GM19452 (cell line): Measurements from ENCODE around the gene KICS2.

Experiments used
- ATAC-seq: cut with Tn5 transposase; IDR thresholded peaks from one replicate; pipeline ENCODE4 v1.9.1; 2021; ENCODE audit not compliant: unreplicated experiment

The KICS2 gene

GRCh38 chr12:64222009-64222765 lies at the start of gene KICS2:
Gene KICS2, minus strand, starts transcription at chr12:64222296. Its CDS starts 59 bp downstream, at chr12:64222237.
- ATAC-seq: peak; percentile 96

- no peak for ATAC-seq
These were observed 48.3 kb upstream of the KICS2 start for GRCh38 chr12:64270411-64270810.

- ATAC-seq: no peak
These were observed 47.1 kb upstream of the KICS2 start for GRCh38 chr12:64269161-64269560.

GRCh38 chr12:64268409-64268808 lies 46.3 kb upstream of the KICS2 start:
- no peak for ATAC-seq

- no peak for ATAC-seq
These were observed 43.7 kb upstream of the KICS2 start for GRCh38 chr12:64265839-64266238.

GRCh38 chr12:64261813-64262212 lies 39.7 kb upstream of the KICS2 start:
- ATAC-seq: no peak

- no peak for ATAC-seq
These were observed 36.5 kb upstream of the KICS2 start for GRCh38 chr12:64258576-64258975.

GRCh38 chr12:64256166-64256800 lies 34.2 kb upstream of the KICS2 start:
- no peak for ATAC-seq

- no peak for ATAC-seq
These were observed 33.2 kb upstream of the KICS2 start for GRCh38 chr12:64255249-64255648.

- no peak for ATAC-seq
These were observed 31.3 kb upstream of the KICS2 start for GRCh38 chr12:64253356-64253755.

- no peak for ATAC-seq
These were observed 30.6 kb upstream of the KICS2 start for GRCh38 chr12:64252681-64253080.

- no peak for ATAC-seq
These were observed 21.7 kb upstream of the KICS2 start for GRCh38 chr12:64243809-64244208.

- ATAC-seq: no peak
These were observed 18.7 kb upstream of the KICS2 start for GRCh38 chr12:64240781-64241180.

- ATAC-seq: no peak
These were observed 15.3 kb upstream of the KICS2 start for GRCh38 chr12:64237382-64237781.

- ATAC-seq: no peak
These were observed 14.5 kb upstream of the KICS2 start for GRCh38 chr12:64236549-64236948.

- no peak for ATAC-seq
These were observed 10.1 kb upstream of the KICS2 start for GRCh38 chr12:64232196-64232595.

GRCh38 chr12:64229796-64230195 lies 7.7 kb upstream of the KICS2 start:
- no peak for ATAC-seq

GRCh38 chr12:64229240-64229639 lies 7.1 kb upstream of the KICS2 start:
- no peak for ATAC-seq

- ATAC-seq: no peak
These were observed 3.5 kb upstream of the KICS2 start for GRCh38 chr12:64225626-64226025.

- peak; percentile 13 for ATAC-seq
These were observed 466 bp downstream of the KICS2 start for GRCh38 chr12:64221651-64222008.

- ATAC-seq: no peak
These were observed 2.0 kb downstream of the KICS2 start for GRCh38 chr12:64220046-64220445.

GRCh38 chr12:64219145-64219544 lies 3.0 kb downstream of the KICS2 start:
- no peak for ATAC-seq

- ATAC-seq: no peak
These were observed 3.5 kb downstream of the KICS2 start for GRCh38 chr12:64218597-64218996.
